Erythroblast (primary cell): ENCODE data around the gene RUNDC3A.

Source experiments
- GATA1 ChIP-seq: IDR thresholded peaks from 2 replicates; pipeline ENCODE4 v1.6.1; 2011; ENCODE audit warnings: low read depth, mild to moderate bottlenecking, control low read depth, low read length, moderate library complexity
- POLR2A ChIP-seq: IDR thresholded peaks from 2 replicates; pipeline ENCODE4 v1.6.1; 2011; ENCODE audit warnings: mild to moderate bottlenecking, low read length

DNA sequence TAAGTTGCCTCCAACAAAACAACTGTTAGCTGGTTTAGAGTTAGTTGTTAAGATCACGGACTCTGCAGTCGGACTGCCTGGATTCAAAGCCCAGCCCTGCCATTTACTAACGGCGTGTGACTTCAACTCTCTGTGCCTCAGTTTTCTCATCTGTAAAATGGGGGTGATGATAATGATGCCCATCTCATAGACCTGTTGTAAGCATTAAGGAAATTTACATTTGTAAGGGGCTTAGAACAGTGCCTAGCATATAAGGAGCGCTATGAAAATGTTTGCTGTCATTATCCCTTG lies 41.3 kb upstream of the RUNDC3A start:
- no peak for TF ChIP-seq POLR2A
- no peak for TF ChIP-seq GATA1
